K562 (cell line): ENCODE results near the gene ATP2A1. TPM values are rescaled to one million over a fixed set of nuclear protein-coding genes. Genes with fewer than 3 reads are reported as not detected.

Experiments used
- ATF1 ChIP-seq, 2 experiments: fragments of 450-650 bp in 1 of 2; IDR thresholded peaks; 2 replicates each; pipeline ENCODE4 v1.6.1; 2016; ENCODE audit warnings: missing compliant biosample characterization in 1 of 2, missing genetic modification characterization in 1 of 2
- CBX2 ChIP-seq: fragments of 200-600 bp; sonication (generic); IDR thresholded peaks from one replicate; pipeline ENCODE4 v1.6.1; 2012; ENCODE audit warnings: mild to moderate bottlenecking, low read length, inconsistent platforms; ENCODE audit not compliant: insufficient read depth, poor library complexity, severe bottlenecking
- CBX8 ChIP-seq: fragments of 200-600 bp; sonication (generic); IDR thresholded peaks from 2 replicates; pipeline ENCODE4 v1.6.1; 2012; ENCODE audit warnings: borderline replicate concordance, mixed run types, low read depth, mild to moderate bottlenecking, moderate library complexity, mixed read lengths, low read length, control low read depth, inconsistent platforms; ENCODE audit not compliant: poor library complexity, severe bottlenecking; ENCODE audit errors: extremely low read depth
- DLX4 ChIP-seq: fragments of 250-450 bp; sonication (Bioruptor Pico); IDR thresholded peaks from 2 replicates; pipeline ENCODE4 v1.6.1; 2021; ENCODE audit warnings: mild to moderate bottlenecking
- HDAC3 ChIP-seq: fragments of 450-650 bp; IDR thresholded peaks from 2 replicates; pipeline ENCODE4 v1.6.1; 2018; ENCODE audit warnings: borderline replicate concordance, mild to moderate bottlenecking, moderate library complexity; ENCODE audit not compliant: partially characterized antibody
- MTA1 ChIP-seq: fragments of 450-650 bp; IDR thresholded peaks from 2 replicates; pipeline ENCODE4 v1.6.1; 2017; ENCODE audit warnings: borderline replicate concordance
- PML ChIP-seq: IDR thresholded peaks from 2 replicates; pipeline ENCODE4 v1.6.1; 2012; ENCODE audit warnings: low read length, inconsistent platforms
- SNRNP70 ChIP-seq: fragments of 200-400 bp; formaldehyde crosslinking; optimal IDR thresholded peaks from 2 replicates; pipeline ENCODE3; 2017; ENCODE audit warnings: low read depth, low read length
- SRSF7 ChIP-seq: fragments of 200-400 bp; formaldehyde crosslinking; optimal IDR thresholded peaks from 2 replicates; pipeline ENCODE3; 2017; ENCODE audit warnings: mild to moderate bottlenecking, low read depth, low read length
- YY1 ChIP-seq, 3 experiments: IDR thresholded peaks; 2 replicates each; pipeline ENCODE4 v1.6.1; 2011; ENCODE audit warnings: low read length in 2 of 3, mild to moderate bottlenecking in 2 of 3, moderate library complexity in 2 of 3, borderline replicate concordance in 1 of 3, control low read depth in 1 of 3, low read depth in 1 of 3; ENCODE audit not compliant: insufficient read depth in 3 of 3, insufficient replicate concordance in 2 of 3, control insufficient read depth in 1 of 3, insufficient read length in 1 of 3; ENCODE audit errors: extremely low read depth in 1 of 3
- ZBTB26 ChIP-seq: fragments of 450-650 bp; formaldehyde crosslinking; IDR thresholded peaks from 2 replicates; pipeline ENCODE4 v1.4.0; 2022; ENCODE audit warnings: missing genetic modification characterization
- polyA plus RNA-seq, 8 experiments: library from polyadenylated mRNA; depleted of rRNA in 4 of 8; stranded (reverse) in 5 of 8; unstranded in 3 of 8; fragments of >200 nt; fragmentation: Nextera tagmentation in 2 of 8; fragmentation: Illumina TruSeq in 1 of 8; extraction: Ambion mirVana in 2 of 8; extraction: Trizol in 1 of 8; gene quantifications; 2 replicates each; pipeline versions ENCODE4 v1.2.1 to v1.2.3, GENCODE V29; 2011 to 2014; ENCODE audit warnings: inconsistent platforms in 1 of 8, missing spikeins in 1 of 8
- total RNA-seq, 7 experiments: library from RNA; depleted of rRNA in 6 of 7; stranded (reverse); fragments of >200 nt in 6 of 7; fragmentation: Illumina TruSeq in 2 of 7; extraction: Trizol in 2 of 7; gene quantifications; 2 replicates each; pipeline versions ENCODE4 v1.2.1 to v1.2.3, GENCODE V29; 2011 to 2021; ENCODE audit warnings: low replicate concordance in 1 of 7
- TF ChIP-seq, protein P1 (sequence below): fragments of 150-350 bp; IDR thresholded peaks from 2 replicates; pipeline ENCODE4 v1.6.1; 2014; ENCODE audit warnings: low read depth, mild to moderate bottlenecking, low read length, borderline replicate concordance
- TF ChIP-seq, protein P2 (sequence below), 2 experiments: IDR thresholded peaks in 1 of 2; conservative IDR thresholded peaks in 1 of 2; 2 replicates each; pipeline ENCODE4 v1.6.1; 2016; ENCODE audit warnings: low read depth in 2 of 2, mild to moderate bottlenecking in 1 of 2, missing compliant biosample characterization in 1 of 2, missing genetic modification characterization in 1 of 2, moderate library complexity in 1 of 2
- TF ChIP-seq, protein P3 (sequence below): fragments of 450-650 bp; formaldehyde crosslinking; IDR thresholded peaks from 2 replicates; pipeline ENCODE4 v1.4.0; 2020; ENCODE audit warnings: mild to moderate bottlenecking, mixed read lengths

ATP2A1 gene
- total and polyA plus RNA-seq, 9 of the 15 experiments (the other 6 are each of a cell fraction or from before 2014, with no cell fraction given): 0.25 to 2.6 (median 0.65) TPM

- TF ChIP-seq, protein P1, sequence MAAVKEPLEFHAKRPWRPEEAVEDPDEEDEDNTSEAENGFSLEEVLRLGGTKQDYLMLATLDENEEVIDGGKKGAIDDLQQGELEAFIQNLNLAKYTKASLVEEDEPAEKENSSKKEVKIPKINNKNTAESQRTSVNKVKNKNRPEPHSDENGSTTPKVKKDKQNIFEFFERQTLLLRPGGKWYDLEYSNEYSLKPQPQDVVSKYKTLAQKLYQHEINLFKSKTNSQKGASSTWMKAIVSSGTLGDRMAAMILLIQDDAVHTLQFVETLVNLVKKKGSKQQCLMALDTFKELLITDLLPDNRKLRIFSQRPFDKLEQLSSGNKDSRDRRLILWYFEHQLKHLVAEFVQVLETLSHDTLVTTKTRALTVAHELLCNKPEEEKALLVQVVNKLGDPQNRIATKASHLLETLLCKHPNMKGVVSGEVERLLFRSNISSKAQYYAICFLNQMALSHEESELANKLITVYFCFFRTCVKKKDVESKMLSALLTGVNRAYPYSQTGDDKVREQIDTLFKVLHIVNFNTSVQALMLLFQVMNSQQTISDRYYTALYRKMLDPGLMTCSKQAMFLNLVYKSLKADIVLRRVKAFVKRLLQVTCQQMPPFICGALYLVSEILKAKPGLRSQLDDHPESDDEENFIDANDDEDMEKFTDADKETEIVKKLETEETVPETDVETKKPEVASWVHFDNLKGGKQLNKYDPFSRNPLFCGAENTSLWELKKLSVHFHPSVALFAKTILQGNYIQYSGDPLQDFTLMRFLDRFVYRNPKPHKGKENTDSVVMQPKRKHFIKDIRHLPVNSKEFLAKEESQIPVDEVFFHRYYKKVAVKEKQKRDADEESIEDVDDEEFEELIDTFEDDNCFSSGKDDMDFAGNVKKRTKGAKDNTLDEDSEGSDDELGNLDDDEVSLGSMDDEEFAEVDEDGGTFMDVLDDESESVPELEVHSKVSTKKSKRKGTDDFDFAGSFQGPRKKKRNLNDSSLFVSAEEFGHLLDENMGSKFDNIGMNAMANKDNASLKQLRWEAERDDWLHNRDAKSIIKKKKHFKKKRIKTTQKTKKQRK: peak; percentile 97
- TF ChIP-seq ATF1 (CRISPR knock-in tag; IDR thresholded peaks at IDR 0.05) (0 out of 2 replicates have a peak, but pooled peaks have one; percentile 37), ATF1 (tag; IDR thresholded peaks at IDR 0.05) (peak; percentile 94), MTA1 (no peak), PML (peak; percentile 23; the same call in 1 of the 2 replicates), CBX2 (no peak), SRSF7 (no peak), SNRNP70 (no peak), ZBTB26 (CRISPR knock-in tag) (no peak), YY1 (IDR thresholded peaks at IDR 0.05; ENCODE audit: borderline replicate concordance in 1 of 3, control insufficient read depth in 1 of 3, extremely low read depth in 1 of 3, insufficient read depth in 3 of 3, insufficient read length in 1 of 3, insufficient replicate concordance in 2 of 3, low read depth in 1 of 3, low read length in 2 of 3) (peak; percentile 62 to 91 (median 86)), DLX4 (no peak), CBX8 (no peak), HDAC3 (no peak)
- TF ChIP-seq, protein P2, sequence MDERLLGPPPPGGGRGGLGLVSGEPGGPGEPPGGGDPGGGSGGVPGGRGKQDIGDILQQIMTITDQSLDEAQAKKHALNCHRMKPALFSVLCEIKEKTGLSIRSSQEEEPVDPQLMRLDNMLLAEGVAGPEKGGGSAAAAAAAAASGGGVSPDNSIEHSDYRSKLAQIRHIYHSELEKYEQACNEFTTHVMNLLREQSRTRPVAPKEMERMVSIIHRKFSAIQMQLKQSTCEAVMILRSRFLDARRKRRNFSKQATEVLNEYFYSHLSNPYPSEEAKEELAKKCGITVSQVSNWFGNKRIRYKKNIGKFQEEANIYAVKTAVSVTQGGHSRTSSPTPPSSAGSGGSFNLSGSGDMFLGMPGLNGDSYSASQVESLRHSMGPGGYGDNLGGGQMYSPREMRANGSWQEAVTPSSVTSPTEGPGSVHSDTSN (CRISPR knock-in tag; IDR thresholded peaks at IDR 0.05; ENCODE audit: low read depth): peak; percentile 92
- TF ChIP-seq, protein P2 (tag; conservative IDR thresholded peaks at IDR 0.05; ENCODE audit: low read depth): peak; percentile 100
- TF ChIP-seq, protein P3, sequence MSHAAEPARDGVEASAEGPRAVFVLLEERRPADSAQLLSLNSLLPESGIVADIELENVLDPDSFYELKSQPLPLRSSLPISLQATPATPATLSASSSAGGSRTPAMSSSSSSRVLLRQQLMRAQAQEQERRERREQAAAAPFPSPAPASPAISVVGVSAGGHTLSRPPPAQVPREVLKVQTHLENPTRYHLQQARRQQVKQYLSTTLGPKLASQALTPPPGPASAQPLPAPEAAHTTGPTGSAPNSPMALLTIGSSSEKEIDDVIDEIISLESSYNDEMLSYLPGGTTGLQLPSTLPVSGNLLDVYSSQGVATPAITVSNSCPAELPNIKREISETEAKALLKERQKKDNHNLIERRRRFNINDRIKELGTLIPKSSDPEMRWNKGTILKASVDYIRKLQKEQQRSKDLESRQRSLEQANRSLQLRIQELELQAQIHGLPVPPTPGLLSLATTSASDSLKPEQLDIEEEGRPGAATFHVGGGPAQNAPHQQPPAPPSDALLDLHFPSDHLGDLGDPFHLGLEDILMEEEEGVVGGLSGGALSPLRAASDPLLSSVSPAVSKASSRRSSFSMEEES (CRISPR knock-in tag): no peak
Observed at GRCh38 chr16:28950648-28951409, 72.5 kb downstream of the ATP2A1 start, which contains the start of gene NFATC2IP (continued).
